GM21360 (cell line): Measurements from ENCODE around the gene KCNMB2.
"Not testable (repeated sequence)": the region's sequence is repeated elsewhere in the genome, so short reads cannot be mapped to it uniquely, and the experiment has no call there.

Experiments
- ATAC-seq: cut with Tn5 transposase; IDR thresholded peaks from one replicate; pipeline ENCODE4 v1.9.1; 2021; ENCODE audit warnings: mild to moderate bottlenecking, moderate library complexity; ENCODE audit not compliant: unreplicated experiment

The KCNMB2 gene

GRCh38 chr3:178745861-178746655 lies 209.8 kb downstream of the KCNMB2 start:
- not testable (repeated sequence) for ATAC-seq

- ATAC-seq = no peak
Observed at GRCh38 chr3:178748874-178749273, 212.6 kb downstream of the KCNMB2 start.

- ATAC-seq = no peak
Observed at GRCh38 chr3:178749471-178749870, 213.2 kb downstream of the KCNMB2 start.

- ATAC-seq = no peak
Observed at GRCh38 chr3:178750639-178751300, 214.5 kb downstream of the KCNMB2 start.

GRCh38 chr3:178752843-178753242 lies 216.6 kb downstream of the KCNMB2 start:
- no peak for ATAC-seq

GRCh38 chr3:178754852-178755510 lies 218.7 kb downstream of the KCNMB2 start:
- ATAC-seq = peak; percentile 91

- ATAC-seq = no peak
Observed at GRCh38 chr3:178761024-178761423, 224.8 kb downstream of the KCNMB2 start.

- ATAC-seq = no peak
Observed at GRCh38 chr3:178761461-178761860, 225.2 kb downstream of the KCNMB2 start.

- ATAC-seq = no peak
Observed at GRCh38 chr3:178762385-178762784, 226.1 kb downstream of the KCNMB2 start.

- no peak for ATAC-seq
Observed at GRCh38 chr3:178765472-178765871, 229.2 kb downstream of the KCNMB2 start.

- ATAC-seq = no peak
Observed at GRCh38 chr3:178767581-178767980, 231.3 kb downstream of the KCNMB2 start.

- ATAC-seq = peak; percentile 62
Observed at GRCh38 chr3:178768072-178768864, 232.0 kb downstream of the KCNMB2 start.

GRCh38 chr3:178771511-178771910 lies 235.3 kb downstream of the KCNMB2 start:
- no peak for ATAC-seq

- ATAC-seq = no peak
Observed at GRCh38 chr3:178772746-178773145, 236.5 kb downstream of the KCNMB2 start.

- no peak for ATAC-seq
Observed at GRCh38 chr3:178773358-178773757, 237.1 kb downstream of the KCNMB2 start.

- peak; percentile 61 for ATAC-seq
Observed at GRCh38 chr3:178777718-178778411, 241.6 kb downstream of the KCNMB2 start.

GRCh38 chr3:178778589-178778988 lies 242.4 kb downstream of the KCNMB2 start:
- ATAC-seq = no peak

- no peak for ATAC-seq
Observed at GRCh38 chr3:178785961-178786360, 249.7 kb downstream of the KCNMB2 start.

- no peak for ATAC-seq
Observed at GRCh38 chr3:178787960-178788359, 251.7 kb downstream of the KCNMB2 start.

- ATAC-seq = no peak
Observed at GRCh38 chr3:178794711-178795110, 258.5 kb downstream of the KCNMB2 start.
